ENCODE measurements around the gene CCDC15. TPM values are rescaled to one million over a fixed set of nuclear protein-coding genes. Genes with fewer than 3 reads are reported as not detected.

The CCDC15 gene
- polyA plus RNA-seq, 2 of the 4 experiments (the other 2 are of a cell fraction), result 0.58 to 1.3 TPM

DNA sequence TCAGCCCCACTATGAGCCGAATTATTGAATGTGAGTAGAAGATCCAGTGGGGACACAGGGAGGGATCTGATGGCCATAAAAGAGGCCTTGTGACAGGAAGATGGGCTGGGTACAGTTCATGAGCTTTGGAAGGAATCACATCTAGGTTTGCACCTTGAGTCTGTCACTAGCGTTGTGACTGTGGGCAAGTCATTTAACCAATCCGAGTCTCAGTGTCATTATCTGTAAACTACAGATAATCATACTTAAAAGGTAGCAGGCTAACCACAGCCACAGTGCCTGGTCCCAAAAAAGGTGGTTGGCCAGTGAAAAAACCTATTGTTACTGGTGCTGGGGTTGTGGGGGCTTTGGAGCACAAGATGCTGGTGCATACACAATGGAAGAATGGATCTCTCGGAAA, 31.2 kb upstream of the CCDC15 start:
- TF ChIP-seq RNF2 (IDR thresholded peaks at IDR 0.05; ENCODE audit: borderline replicate concordance, low read depth) (no peak), ZC3H11A (IDR thresholded peaks at IDR 0.05) (no peak), HEYL (CRISPR knock-in tag; IDR thresholded peaks at IDR 0.05) (no peak), GATA3 (IDR thresholded peaks at IDR 0.05; ENCODE audit: borderline replicate concordance) (no peak), SMC3 (IDR thresholded peaks at IDR 0.05) (no peak), RCOR1 (IDR thresholded peaks at IDR 0.05; ENCODE audit: low read depth, low read length) (no peak), CBX2 (IDR thresholded peaks at IDR 0.05; ENCODE audit: borderline replicate concordance, low read depth) (no peak)
- TF ChIP-seq, protein P1, sequence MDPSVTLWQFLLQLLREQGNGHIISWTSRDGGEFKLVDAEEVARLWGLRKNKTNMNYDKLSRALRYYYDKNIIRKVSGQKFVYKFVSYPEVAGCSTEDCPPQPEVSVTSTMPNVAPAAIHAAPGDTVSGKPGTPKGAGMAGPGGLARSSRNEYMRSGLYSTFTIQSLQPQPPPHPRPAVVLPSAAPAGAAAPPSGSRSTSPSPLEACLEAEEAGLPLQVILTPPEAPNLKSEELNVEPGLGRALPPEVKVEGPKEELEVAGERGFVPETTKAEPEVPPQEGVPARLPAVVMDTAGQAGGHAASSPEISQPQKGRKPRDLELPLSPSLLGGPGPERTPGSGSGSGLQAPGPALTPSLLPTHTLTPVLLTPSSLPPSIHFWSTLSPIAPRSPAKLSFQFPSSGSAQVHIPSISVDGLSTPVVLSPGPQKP (IDR thresholded peaks at IDR 0.05; ENCODE audit: low read depth, low read length), result no peak
- H3K27ac ChIP-seq, result no peak overlapping the region
- no peak overlapping the region for H3K4me2 ChIP-seq
- DNase-seq (ENCODE audit: low read depth in 1 of 2, low spot score in 1 of 2), result no peak
- no peak overlapping the region for H3K4me3 ChIP-seq
- no peaks in the 10 kb centered on the region for H3K9me3 ChIP-seq
- ChIA-PET CTCF (interaction anchor here (0.6 to 1.6 kb wide), 2 partner anchors 10 to 21 kb away, joined by 3 read pairs; no protein-coding TSS in a partner anchor), POLR2A (no interaction called here)
- no peak for ATAC-seq
- H3K4me1 ChIP-seq, result no peaks in the 10 kb centered on the region
- WGBS (ENCODE audit: missing lambda C conversion rate), result 56% methylated on average over 4 of the region's 4 CpGs
- no peak for FAIRE-seq

DNA sequence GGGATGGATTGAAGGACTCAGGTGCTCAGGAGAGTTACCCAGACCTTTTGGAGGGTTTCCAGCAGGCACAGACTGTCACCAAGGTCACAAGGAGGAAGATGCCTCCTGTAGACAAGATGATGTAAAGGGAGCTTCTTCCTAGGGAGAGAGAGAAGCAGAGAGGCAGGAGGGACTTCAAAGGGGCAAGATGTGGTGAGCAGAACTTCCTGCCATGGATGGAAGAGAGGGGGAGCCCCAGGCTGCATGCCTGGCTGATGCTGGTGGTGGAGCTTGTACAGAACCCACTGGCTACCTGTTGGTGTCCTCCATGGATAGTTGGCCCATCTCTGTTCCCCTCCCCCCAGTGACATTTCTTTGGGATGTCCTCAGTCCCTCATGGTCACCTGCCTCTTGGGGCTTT, 30.7 kb upstream of the CCDC15 start:
- no peak for ATAC-seq
- H3K4me1 ChIP-seq, result no peaks in the 10 kb centered on the region
- no peak overlapping the region for H3K4me2 ChIP-seq
- ChIA-PET CTCF (interaction anchor here (0.5 to 1.6 kb wide), 3 partner anchors 9 to 135 kb away, joined by 3 to 4 read pairs (median 3); no protein-coding TSS in a partner anchor), POLR2A (no interaction called here)
- no peak for DNase-seq (ENCODE audit: low read depth in 1 of 2, low spot score in 1 of 2)
- no peak for TF ChIP-seq CHD4 (IDR thresholded peaks at IDR 0.05; ENCODE audit: borderline replicate concordance)
- no peak overlapping the region for H3K27ac ChIP-seq
- no peak for FAIRE-seq
- no peaks in the 10 kb centered on the region for H3K9me3 ChIP-seq
- no peak overlapping the region for H3K4me3 ChIP-seq

DNA sequence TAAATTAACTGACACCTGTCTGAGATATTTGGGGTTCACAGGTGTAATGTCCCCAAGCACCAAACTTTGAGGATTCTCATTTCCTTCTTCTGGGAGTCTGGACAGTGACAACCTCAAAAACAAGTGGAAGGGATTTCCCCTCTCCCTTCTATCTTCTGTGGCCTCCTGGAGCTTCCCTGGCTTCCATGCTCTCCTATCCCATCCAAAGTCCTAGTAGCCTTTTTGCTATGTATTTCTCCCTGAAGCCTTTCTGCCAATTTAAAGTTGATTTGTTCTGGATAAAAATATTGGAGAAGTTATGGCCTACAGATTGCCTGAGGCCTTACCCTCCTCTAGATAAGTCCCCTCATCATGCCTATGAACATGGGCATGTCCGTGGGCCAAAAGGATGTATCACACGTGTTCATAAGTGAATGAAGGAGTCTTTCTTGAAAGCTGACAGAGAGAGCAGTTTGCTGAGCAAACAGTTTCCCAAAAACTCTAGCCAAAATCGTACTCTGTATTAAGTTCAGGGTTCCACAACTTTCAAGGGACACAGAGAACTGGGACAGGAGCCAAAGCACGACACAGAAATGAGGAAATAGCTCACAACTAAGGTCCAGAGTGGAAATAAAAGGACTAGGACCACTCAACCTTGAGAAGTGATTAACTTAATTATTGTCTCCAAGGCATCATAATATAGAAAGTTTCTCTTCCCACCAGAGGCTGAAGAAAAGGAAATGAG, 24.9 kb upstream of the CCDC15 start:
- Histone ChIP-seq H3K9me3 (no peaks in the 10 kb centered on the region), H3K27ac (no peak overlapping the region), H3K4me1 (no peaks in the 10 kb centered on the region), H3K4me2 (no peak overlapping the region), H3K4me3 (no peak overlapping the region)
- no peak for DNase-seq (ENCODE audit: low read depth in 1 of 2, low spot score in 1 of 2)
- TF ChIP-seq RCOR1 (IDR thresholded peaks at IDR 0.05; ENCODE audit: low read depth, low read length) (no peak), HEYL (CRISPR knock-in tag; IDR thresholded peaks at IDR 0.05) (no peak), JUN (IDR thresholded peaks at IDR 0.05) (no peak), FOXS1 (CRISPR knock-in tag; IDR thresholded peaks at IDR 0.05) (no peak), TP53 (CRISPR knock-in tag; IDR thresholded peaks at IDR 0.05) (no peak), RFX5 (IDR thresholded peaks at IDR 0.05) (no peak), HOXA7 (CRISPR knock-in tag; IDR thresholded peaks at IDR 0.05) (no peak), NPAS2 (CRISPR knock-in tag; IDR thresholded peaks at IDR 0.05; ENCODE audit: borderline replicate concordance) (no peak), KDM1A (IDR thresholded peaks at IDR 0.05; ENCODE audit: low read depth) (no peak), HDAC2 (IDR thresholded peaks at IDR 0.05) (no peak), KDM5A (IDR thresholded peaks at IDR 0.05) (no peak), CBX2 (IDR thresholded peaks at IDR 0.05; ENCODE audit: borderline replicate concordance, low read depth) (no peak), ZNF302 (CRISPR knock-in tag; IDR thresholded peaks at IDR 0.05) (no peak), ZSCAN20 (CRISPR knock-in tag; IDR thresholded peaks at IDR 0.05) (no peak), MAZ (IDR thresholded peaks at IDR 0.05; ENCODE audit: borderline replicate concordance, low read depth, low read length) (no peak), CBX8 (IDR thresholded peaks at IDR 0.05) (no peak)
- TF ChIP-seq, protein P2, sequence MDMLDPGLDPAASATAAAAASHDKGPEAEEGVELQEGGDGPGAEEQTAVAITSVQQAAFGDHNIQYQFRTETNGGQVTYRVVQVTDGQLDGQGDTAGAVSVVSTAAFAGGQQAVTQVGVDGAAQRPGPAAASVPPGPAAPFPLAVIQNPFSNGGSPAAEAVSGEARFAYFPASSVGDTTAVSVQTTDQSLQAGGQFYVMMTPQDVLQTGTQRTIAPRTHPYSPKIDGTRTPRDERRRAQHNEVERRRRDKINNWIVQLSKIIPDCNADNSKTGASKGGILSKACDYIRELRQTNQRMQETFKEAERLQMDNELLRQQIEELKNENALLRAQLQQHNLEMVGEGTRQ (IDR thresholded peaks at IDR 0.05), result no peak
- TF ChIP-seq, protein P3, sequence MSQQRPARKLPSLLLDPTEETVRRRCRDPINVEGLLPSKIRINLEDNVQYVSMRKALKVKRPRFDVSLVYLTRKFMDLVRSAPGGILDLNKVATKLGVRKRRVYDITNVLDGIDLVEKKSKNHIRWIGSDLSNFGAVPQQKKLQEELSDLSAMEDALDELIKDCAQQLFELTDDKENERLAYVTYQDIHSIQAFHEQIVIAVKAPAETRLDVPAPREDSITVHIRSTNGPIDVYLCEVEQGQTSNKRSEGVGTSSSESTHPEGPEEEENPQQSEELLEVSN (IDR thresholded peaks at IDR 0.05; ENCODE audit: borderline replicate concordance, low read depth), result no peak
- TF ChIP-seq, protein P4, sequence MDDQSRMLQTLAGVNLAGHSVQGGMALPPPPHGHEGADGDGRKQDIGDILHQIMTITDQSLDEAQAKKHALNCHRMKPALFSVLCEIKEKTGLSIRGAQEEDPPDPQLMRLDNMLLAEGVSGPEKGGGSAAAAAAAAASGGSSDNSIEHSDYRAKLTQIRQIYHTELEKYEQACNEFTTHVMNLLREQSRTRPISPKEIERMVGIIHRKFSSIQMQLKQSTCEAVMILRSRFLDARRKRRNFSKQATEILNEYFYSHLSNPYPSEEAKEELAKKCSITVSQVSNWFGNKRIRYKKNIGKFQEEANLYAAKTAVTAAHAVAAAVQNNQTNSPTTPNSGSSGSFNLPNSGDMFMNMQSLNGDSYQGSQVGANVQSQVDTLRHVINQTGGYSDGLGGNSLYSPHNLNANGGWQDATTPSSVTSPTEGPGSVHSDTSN (IDR thresholded peaks at IDR 0.05), result no peak
- ChIA-PET CTCF (no interaction called here), POLR2A (no interaction called here)
- 1% methylated on average over 4 of the region's 4 CpGs for WGBS (ENCODE audit: missing lambda C conversion rate)
- no peak for FAIRE-seq
- no peak for ATAC-seq
